NCI-H526 treated with DMSO at 0.1 percent for 48 hours (cell line): ENCODE measurements around the gene C2CD3.
"Not testable (repeated sequence)": the region's sequence is repeated elsewhere in the genome, so short reads cannot be mapped to it uniquely, and the experiment has no call there.

Source experiments
- DNase-seq: peaks from one replicate; lab custom pipeline; 2025; lab: John Stamatoyannopoulos, UW

Gene C2CD3

DNA sequence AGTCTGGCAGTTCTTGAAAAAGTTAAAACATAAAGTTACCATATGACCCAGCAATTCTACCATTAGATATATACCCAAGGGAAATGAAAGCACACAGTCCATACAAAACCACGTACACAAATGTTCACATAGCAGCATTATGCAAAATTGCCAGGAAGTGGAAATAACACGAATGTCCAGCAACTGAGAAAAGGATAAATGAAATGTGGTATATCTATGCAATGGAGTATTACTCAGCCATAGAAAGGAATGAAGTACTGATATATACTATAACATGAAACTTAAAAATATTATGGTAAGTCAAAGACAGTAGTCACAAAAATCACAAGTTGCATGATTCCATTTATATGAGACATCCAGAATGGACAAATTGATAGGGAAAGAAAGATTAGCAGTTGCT, 57.9 kb downstream of the C2CD3 start:
- no peak for DNase-seq

DNA sequence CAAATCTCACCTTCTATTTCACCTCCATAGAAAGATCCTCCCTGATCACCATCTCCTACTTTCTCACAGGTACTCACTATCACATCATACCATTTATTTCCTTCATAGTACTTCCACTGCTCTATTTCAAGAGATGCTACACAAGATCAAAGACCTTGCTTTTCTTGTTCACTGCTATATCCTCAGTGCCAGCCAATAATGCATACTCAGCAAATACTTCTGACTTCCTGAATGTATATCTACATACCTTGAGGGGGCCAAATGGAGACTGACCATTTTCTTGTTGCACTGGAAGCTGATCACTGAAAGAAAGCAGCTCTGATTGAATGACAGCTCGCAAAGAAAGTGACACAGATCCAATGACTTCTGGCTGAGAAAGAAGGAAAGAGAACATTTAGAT, 64.7 kb downstream of the C2CD3 start:
- no peak for DNase-seq

DNA sequence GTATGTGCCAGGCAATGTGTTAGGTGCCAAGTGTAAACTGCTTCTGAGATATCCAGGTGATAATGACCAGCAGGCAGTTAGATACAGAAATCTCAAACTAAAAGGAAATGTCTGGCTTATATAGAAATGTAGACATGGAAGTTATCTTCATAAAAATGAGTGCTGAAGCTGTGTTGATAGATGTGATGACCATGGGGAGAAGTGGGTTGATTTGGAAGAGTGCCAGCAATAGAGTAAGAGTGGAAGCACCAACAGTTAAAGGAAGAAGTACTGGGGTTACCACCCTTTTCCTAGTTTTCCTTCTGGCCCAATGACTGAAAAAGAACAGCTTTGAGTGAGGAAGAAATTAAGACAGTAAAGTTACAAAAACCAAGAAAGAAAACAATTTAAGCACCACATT, 68.5 kb downstream of the C2CD3 start:
- DNase-seq: no peak

DNA sequence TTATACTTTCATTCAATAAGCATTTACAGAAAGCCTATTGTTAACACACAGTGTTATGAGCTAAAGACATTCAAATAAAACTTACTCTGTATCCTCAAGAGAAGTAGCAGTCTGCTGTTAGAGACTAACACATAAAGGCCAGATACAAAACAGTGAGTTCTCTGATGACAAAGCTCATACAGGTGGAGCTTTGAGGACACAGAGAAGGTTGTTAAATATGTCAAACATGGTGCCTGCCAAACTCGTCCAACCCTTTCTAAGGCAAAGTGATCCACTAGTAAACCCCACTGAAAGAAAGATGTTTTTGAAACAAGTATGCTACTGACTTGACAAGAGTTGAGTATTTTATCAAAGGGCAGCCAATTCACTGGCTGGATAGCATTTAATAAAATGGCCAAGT, 70.1 kb downstream of the C2CD3 start:
- DNase-seq: no peak

DNA sequence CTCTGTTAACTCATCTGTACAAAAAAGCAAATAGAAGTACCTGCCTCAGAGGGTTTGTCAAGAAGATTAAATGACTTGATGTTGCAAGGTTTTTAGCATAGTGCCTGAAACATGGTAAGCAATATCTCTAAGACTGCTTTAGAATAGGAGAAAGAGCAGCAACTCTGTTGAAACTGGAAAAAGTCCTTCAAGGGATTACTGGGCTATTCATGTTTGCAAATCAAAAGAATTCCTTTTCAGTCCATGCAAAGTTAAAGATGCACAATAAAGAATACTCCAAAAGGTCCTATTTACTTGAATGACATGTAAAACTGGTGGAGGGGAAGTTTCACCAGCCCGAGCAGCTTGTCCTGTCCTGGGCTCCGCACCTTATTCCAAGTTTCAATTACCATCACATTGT, 70.6 kb downstream of the C2CD3 start:
- no peak for DNase-seq

DNA sequence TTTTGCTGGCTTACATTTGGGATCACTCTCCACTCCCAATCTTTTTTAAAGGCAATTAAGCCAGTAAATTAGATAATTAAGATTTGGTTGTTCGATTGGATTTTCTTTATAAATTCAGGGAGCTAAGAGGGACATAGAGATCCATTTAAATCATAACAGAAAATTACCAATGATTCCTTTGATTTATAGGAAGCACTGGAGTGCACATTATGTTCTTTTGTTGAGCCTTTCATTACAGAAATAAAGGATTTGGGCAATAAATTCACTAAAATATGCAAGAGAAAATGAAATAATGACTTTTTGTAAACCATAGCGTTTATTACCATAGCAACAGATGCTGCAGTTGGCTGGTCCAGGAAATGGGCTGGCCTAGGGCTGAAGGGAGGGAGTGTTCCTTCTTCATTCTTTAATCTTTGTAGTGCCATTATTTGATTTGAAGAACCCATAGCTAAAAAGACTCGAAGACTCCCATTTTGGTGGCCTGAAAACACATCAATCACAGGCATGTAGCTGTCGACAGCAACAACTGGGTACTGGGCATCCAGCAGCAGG, 73.0 kb downstream of the C2CD3 start:
- no peak for DNase-seq

DNA sequence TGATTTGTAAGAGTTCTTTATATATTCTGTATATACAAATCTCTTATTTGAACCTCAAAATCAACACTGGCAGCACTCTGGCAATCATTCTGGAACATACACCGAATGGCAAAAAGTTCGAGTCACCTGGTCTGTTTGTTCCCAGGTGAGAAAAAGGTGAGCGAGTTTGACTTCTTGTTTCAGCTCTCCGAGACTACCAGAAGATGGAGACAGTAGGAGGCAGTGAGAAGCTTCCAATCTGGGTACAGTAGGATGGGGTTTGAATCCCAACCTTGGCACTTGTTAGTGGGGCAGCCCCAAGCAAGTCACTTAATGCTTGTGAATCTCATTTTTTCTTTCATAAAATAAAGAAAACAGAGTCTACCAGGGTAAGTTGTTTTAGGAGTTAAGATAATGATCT, 76.4 kb downstream of the C2CD3 start:
- no peak for DNase-seq

DNA sequence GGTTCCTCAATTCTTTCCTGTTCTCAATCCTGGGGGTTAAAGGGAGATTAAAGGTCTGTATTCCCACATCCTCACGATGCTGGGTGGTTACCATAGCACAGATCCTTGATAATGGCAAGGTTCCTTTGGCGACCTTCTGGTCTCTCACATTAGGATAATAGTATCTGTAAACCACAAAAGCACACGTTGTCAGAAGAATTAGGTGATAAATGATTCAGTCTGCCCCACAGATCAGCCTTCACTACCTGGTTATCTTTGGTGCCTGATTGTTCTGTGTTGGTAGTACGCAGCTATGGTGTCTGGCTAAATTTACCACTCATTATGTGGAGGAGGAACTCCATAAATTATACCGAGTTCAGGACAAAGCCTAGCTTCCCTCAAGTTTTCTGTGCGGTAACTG, 78.4 kb downstream of the C2CD3 start:
- no peak for DNase-seq

DNA sequence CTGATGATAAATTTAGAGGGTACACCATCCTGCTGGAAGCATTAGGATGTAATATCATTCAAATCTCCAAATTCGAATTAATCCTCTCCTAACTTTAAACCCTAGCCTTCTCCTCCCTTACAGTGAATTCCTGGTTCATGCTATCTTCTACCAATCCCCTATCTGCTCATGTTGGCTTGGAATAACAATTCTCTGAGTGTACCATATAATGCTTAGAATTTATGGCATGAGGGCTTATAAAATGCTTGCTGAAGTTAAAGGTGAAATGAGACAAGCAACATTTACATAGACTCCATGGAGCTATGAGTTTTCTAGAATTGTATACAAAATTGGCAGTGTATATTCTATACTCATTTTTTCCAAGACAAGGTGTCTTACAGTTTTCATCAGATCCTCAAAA, 79.3 kb downstream of the C2CD3 start:
- no peak for DNase-seq

DNA sequence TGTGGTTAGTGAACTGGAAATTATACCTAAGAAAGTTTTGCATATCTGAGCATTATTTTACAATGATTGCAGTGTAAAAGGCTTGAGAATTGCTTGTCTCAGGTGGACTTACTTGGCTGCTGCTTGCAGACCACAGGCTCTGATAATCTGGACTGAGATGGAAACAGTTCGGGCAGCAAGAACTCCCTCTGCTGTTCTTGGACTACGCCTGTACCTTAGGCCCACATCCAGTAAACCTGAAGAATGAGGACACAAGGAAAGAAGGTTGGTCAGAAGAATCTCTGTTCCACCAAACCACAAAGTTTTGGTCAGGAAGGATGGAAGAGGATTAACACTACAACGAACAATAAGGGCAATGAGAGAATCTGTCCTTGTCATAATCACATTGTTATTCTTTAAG, 80.1 kb downstream of the C2CD3 start:
- no peak for DNase-seq

DNA sequence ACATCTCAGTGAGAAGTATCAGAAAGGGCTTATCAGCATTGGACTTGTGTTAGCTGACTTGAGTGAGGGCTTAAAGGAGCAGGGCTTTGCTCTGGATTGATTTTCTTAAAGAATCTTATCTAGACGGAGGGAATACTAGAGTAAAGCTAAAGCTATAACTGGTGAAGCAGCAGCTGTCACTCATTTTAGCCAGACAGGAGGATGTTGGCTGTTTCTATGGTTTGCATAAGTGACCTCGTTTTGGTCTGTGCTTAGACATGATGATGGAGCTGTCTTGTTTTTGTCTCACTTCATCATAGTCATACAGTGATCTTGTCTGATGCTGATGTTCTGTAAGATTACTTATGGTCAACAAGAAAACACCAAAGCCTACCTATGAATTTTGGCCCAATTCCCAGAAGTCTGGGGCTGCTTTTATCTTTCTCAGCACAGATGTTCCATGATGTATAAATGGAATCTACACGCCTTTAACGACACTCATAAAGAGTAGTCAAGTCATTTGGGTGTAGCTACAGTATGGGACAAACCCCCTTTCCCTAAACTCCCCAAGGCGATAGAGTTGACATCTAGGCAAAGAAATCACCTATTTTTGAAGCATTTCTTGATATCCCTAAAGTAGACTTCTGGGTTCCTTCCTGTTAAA, 84.4 kb downstream of the C2CD3 start:
- no peak for DNase-seq

DNA sequence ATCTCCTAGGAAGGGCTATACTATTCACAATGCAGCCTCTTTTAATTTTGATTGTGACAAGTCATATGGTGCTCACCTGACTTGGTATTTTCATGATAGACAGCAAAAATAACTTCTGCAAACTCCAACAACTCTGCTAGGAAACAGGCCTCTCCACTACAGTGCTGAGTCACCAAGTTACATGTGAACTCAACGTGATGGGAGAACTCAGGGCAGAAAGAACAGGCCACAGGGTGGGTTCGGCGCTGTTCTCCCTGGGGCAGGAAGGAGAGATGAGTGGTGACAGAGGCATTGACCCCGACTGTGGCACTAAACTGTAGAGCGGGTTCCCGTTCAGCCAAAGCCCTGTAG, 85.3 kb downstream of the C2CD3 start:
- DNase-seq: no peak

DNA sequence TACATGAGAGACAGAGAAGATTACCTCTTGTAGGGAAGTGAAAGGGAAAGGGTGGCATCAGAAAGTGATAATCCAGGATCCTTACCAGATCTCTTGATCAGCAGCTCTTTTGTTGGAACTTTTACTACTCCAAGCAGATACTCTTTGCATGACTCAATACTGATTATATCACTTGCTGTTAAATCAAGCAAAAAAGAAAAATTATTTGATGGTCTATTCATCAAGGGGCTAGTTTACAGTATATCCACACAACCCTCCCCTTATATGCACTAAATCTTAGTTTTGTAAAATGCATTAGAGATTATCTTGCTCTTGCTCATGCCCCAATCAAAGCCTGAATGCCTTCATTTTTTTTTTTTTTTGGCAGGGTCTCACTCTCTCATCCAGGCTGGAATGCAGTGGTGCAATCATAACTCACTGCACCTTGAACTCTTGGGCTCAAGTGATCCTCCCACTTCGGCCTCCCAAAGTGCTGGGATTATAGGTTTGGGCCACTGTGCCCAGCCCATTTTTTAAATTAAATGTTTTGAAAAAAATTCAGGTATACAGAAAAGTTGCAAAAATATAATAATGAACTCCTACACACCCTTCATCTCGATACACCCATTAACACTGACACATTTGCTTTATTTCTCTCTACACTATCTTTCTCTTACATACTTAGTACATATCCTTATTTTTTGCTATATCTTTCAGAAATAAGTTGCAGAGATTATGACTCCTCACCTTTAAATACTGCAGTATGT, 85.8 kb downstream of the C2CD3 start:
- DNase-seq: no peak

DNA sequence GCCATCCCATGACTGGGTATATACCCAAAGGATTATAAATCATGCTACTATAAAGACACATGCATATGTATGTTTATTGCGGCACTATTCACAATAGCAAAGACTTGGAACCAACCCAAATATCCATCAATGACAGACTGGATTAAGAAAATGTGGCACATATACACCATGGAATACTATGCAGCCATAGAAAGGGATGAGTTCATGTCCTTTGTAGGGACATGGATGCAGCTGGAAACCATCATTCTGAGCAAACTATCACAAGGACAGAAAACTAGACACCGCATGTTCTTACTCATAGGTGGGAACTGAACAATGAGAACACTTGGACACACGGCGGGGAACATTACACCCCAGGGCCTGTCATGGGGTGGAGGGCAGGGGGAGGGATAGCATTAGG, 86.9 kb downstream of the C2CD3 start:
- not testable (repeated sequence) for DNase-seq

DNA sequence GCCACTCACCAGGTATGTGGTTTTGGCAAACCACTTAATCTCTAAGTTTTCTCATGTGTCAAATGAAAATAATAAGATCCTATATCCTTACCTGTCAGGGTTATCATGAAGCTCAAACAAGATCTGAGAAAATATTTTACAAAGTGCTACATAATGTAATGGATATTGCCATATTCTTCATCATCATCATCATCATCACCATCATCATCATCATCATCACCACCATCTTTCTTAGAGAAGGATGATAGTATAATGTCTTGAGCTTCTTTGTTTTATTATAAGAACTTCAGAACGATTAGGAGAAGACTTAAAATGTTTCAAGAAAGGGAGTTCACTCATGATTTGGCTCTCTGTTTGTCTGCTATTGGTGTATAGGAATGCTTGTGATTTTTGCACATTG, 89.4 kb downstream of the C2CD3 start:
- DNase-seq: no peak

DNA sequence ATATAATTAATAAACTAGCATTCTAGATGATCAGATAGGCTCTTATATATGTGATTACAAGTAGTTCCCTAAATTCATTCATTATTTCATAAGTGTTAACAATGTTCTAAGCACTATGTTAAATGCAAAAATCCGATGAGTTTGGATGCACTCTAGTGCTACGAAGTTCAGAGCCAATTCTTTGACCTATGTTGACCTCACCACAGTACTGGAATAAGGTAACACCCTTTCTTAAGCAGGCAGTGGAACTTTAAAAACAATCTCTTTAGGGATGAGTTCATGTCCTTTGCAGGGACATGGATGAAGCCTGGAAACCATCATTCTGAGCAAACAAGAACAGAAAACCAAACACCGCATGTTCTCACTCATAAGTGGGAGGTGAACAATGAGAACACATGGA, 93.6 kb downstream of the C2CD3 start:
- DNase-seq: no peak

DNA sequence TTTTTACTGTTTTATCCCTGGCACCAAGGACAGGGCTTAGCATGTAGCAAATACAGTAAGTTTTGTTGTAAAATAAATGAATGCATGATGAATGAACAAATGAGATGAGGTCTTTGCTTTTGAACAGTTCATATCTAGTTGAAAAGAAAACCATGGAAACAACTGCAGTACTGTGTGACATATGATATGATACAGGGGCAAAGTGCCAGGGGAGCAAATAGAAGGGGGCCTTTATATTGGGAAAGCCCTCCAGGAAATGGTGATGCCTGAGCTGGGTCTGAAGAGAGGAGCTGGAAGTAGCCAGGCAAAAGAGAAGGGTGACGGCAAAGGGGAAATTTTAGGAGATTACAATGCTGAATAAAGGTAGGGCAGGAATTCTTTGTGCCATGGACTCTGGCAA, 98.1 kb downstream of the C2CD3 start:
- DNase-seq: no peak

DNA sequence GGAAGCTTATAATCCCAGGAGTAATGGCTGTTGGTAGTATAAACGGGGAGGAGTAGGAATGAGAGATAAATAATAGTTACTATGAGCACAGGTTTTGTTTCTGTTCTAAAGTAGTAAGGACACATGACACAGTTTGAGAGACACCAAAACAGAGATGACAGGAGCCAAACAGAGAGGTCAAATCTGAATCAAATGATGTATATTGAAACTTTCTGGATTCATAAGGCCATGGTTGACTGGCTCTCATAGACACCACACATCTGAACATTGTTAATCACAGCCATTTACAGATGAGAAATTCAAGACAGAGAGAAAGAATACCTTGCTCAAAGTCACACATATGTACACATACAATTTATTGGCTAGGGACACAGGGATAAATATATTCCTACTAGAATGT, 98.5 kb downstream of the C2CD3 start:
- no peak for DNase-seq

DNA sequence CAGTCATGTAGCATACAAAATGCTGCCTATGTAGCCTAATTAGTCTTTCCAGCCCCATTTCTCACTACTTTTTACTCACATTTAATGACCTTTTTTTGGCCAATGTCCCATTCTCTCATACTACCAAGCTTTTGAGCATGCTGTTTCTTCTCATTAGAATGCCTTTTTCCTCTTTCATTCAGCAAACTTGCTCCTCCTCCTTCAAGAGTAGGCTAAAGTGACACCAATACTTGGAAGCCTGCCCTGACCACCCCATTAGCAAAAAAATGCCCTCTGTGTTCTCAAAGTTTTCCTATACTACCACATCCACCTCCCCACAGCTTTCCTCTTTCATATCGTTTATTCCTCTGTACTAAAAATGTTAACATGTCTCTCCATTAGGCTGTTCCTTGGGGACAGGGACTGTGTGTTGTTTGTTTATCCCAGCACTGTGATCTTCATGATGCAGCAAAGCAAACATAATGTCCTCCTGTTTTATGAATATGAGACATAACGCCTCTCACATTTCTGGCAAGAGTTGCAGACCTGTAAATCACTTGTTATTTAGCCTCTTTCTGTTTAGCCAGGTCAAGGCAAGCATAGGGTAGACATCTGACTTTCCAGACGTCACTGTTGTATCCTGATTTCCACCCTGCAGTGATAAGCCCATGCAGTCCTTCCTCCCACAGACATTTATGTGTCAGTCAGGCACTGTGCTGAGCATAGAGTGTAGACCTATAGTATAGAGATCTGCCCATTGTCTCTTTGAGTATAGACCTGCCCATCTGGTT, 99.9 kb downstream of the C2CD3 start:
- DNase-seq: no peak

DNA sequence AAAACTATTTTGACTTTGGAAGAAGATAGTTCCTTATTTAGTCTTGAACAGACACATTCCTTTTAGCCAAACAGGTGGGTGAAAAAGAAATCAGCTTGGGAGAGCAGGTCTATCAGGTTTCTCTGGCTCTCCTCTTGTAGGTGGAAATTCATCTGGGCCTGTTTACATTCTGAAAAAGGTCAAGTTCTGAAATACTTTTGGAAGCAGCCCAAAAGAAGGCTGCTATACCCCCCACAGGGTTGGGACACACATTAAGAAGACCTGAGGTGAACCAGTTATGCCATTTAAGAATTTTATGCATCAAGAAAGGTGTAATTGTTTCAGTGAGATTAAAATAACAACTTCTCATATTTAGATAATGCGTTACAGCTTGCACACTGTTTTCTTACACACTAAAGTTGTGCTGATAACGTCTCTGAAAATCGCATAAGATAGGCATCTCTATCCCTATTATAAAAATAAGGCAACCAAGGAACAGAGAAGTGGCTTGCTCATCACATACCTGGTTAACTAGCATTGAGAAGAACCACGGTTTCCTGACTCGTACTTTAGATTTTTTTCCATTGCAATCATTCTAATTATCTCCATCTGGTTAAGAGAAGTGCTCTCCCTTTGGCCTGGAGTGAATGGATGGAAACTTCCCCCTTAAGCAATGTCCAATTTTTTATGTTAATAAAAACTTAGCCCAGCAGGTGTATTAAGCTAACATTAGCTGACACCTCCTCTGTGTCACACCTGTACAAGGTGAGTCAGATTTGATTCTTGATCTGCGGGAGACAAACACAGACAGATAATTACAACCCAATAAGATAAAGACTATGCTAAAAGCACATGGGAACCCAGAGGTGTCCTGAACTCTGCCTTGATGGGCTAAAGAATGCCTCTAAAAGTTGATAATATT, 101.4 kb downstream of the C2CD3 start:
- no peak for DNase-seq

DNA sequence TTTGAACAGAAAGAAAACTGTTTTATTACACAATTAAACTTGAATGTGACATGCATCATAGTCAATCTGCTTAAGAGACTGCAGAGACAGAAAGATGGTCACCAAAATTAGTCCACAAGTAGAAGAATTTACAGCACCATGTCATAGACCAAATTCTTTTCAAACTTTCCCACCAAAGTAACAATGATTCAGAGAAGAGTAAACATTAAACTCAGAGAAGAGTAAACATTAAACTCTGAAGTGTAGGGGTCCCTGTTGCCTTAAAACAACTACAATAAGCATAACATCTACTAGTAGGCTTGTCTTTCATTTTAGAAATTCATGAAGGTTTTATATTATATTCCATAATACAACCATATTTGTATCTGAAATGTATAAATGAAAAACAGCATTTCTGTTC, 104.1 kb downstream of the C2CD3 start:
- not testable (repeated sequence) for DNase-seq

DNA sequence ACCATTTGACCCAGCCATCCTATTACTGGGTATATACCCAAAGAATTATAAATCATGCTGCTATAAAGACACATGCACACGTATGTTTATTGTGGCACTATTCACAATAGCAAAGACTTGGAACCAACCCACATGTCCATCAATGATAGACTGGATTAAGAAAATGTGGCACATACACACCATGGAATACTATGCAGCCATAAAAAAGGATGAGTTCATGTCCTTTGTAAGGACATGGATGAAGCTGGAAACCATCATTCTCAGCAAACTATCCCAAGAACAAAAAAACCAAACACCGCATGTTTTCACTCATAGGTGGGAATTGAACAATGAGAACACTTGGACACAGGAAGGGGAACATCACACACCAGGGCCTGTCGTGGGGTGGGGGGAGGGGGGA, 105.3 kb downstream of the C2CD3 start:
- not testable (repeated sequence) for DNase-seq
